Psoas muscle (tissue), 8 donors: ENCODE measurements around the gene MRTFA. TPM values are rescaled to one million over a fixed set of nuclear protein-coding genes. Genes with fewer than 3 reads are reported as not detected.
A peak's percentile ranks its signal among the peaks of the same experiment; 100 is the strongest.

Experiments used
- ATAC-seq, 4 donors: fragments of 200-7000 bp; cut with Tn5 transposase; one replicate each; pipeline ENCODE4 v1.9.1; 2020; ENCODE audit warnings: moderate library complexity in 3 of 4, mild to moderate bottlenecking in 2 of 4
- DNase-seq, 2 donors: peaks; one replicate each; pipeline ENCODE4 v3.0.0-alpha.2; 2020
- H3K27ac ChIP-seq: fragments of 200-600 bp; one replicate; pipeline ENCODE4 v1.8.0; 2022
- H3K27me3 ChIP-seq, 3 donors: fragments of 200-600 bp in 1 of 3; one replicate each; pipeline versions ENCODE4 v1.6.1 to v1.8.0; 2013 to 2022; ENCODE audit warnings: low read length in 2 of 3, mild to moderate bottlenecking in 2 of 3, moderate library complexity in 1 of 3; ENCODE audit not compliant: insufficient read depth in 3 of 3
- H3K36me3 ChIP-seq, 2 donors: fragments of 200-600 bp in 1 of 2; one replicate each; pipeline versions ENCODE4 v1.6.1 to v1.8.0; 2013 to 2022; ENCODE audit warnings: low read depth in 1 of 2, mild to moderate bottlenecking in 1 of 2, moderate library complexity in 1 of 2; ENCODE audit not compliant: insufficient read depth in 1 of 2
- H3K4me1 ChIP-seq: fragments of 200-600 bp; one replicate; pipeline ENCODE4 v1.8.0; 2022
- H3K4me3 ChIP-seq: fragments of 200-600 bp; one replicate; pipeline ENCODE4 v1.8.0; 2022; ENCODE audit warnings: mild to moderate bottlenecking
- H3K9me3 ChIP-seq: fragments of 200-600 bp; one replicate; pipeline ENCODE4 v1.8.0; 2022
- CTCF ChIP-seq: fragments of 200-600 bp; IDR thresholded peaks from one replicate; pipeline ENCODE4 v1.8.0; 2022; ENCODE audit warnings: antibody characterized with exemption
- WGBS, 3 donors: extraction: QIAGEN DNeasy Blood & Tissue Kit; methylation state at CpG; one replicate each; pipeline versions ENCODE4 v1.1.6 to v1.1.7; 2013; 5-methylcytosine and 5-hydroxymethylcytosine counted together
- intact Hi-C, 2 donors: fragments of 100-400 bp; cut with DNase I; formaldehyde crosslinking; loops; one replicate each; pipeline versions ENCODE4 v1.11.0 to v1.14.2; 2022
- polyA plus RNA-seq, 3 donors: library from polyadenylated mRNA; stranded (reverse); fragments of 200-250 nt; gene quantifications; one replicate each; pipeline ENCODE4 v1.2.3, GENCODE V29; 2013
- total RNA-seq, 4 donors: library from RNA; stranded (reverse); fragmentation: NEBNext Ultra II Directional in 2 of 4; extraction: Animal tissue kit (Norgen Biotek cat#: 25700) in 2 of 4; gene quantifications; one replicate each; pipeline versions ENCODE4 v1.2.1 to v1.2.4, GENCODE V29; 2021 to 2023
- donor health status: healthy with polysubstance abuse.
- donor health status: DM: no; HTN: no; CAD: no; lungs with moderate emphysema.
- donor health status: Bipolar disorder and iron deficiency.
- donor health status: healthy.
- donor health status: DM: yes; HTN: yes; CAD: no.
- donor health status: DM: no; HTN: no; CAD: no.
- donor health status: DM: no; HTN: no; CAD: no.
- donor health status: DM: yes; HTN: yes; CAD: no.

The MRTFA gene
- total and polyA plus RNA-seq, 7 donors, result 10.1 to 24.0 (median 15.7) TPM

GRCh38 chr22:40616578-40616977, 19.9 kb downstream of the MRTFA start:
- ATAC-seq (peak; percentile 61 to 74 (median 72)), DNase-seq (no peak)
- no peak overlapping the region for H3K4me3 ChIP-seq
- H3K36me3 ChIP-seq, result no peaks in the 10 kb centered on the region
- H3K27ac ChIP-seq, result peak overlapping the region; percentile 27
- peaks cover 18% of the 10 kb centered on the region for H3K4me1 ChIP-seq
- peaks cover 11% of the 10 kb centered on the region for H3K9me3 ChIP-seq
- intact Hi-C loops, result no loop called here
- H3K27me3 ChIP-seq, result no peaks in the 10 kb centered on the region
- no peak for TF ChIP-seq CTCF
- WGBS, 3 donors, result 49 to 65% (median 55%) methylated on average over 5 of the region's 5 CpGs

- peaks cover 41% of the 10 kb centered on the region for H3K4me1 ChIP-seq
- peak overlapping the region; percentile 5 for H3K27ac ChIP-seq
- no peaks in the 10 kb centered on the region for H3K36me3 ChIP-seq
- no peak overlapping the region for H3K4me3 ChIP-seq
- TF ChIP-seq CTCF, result no peak
- ATAC-seq (no peak), DNase-seq (no peak)
- intact Hi-C loops, result no loop called here
- H3K27me3 ChIP-seq, result no peaks in the 10 kb centered on the region
- H3K9me3 ChIP-seq, result no peaks in the 10 kb centered on the region
These were observed 23.5 kb downstream of the MRTFA start for GRCh38 chr22:40613067-40613466.

- ATAC-seq, result peak in 2 of 4 donors; percentile 36 to 48
- Histone ChIP-seq H3K4me3 (no peak overlapping the region), H3K36me3 (no peaks in the 10 kb centered on the region), H3K4me1 (peaks cover 44% of the 10 kb centered on the region), H3K27me3 (no peaks in the 10 kb centered on the region), H3K9me3 (no peaks in the 10 kb centered on the region), H3K27ac (peak overlapping the region; percentile 5)
- intact Hi-C loops, result no loop called here
- no peak for DNase-seq
- TF ChIP-seq CTCF, result no peak
- 44 to 53% (median 51%) methylated on average over 4 of the region's 4 CpGs for WGBS, 3 donors
These were observed 24.2 kb downstream of the MRTFA start for GRCh38 chr22:40612291-40612751.

GRCh38 chr22:40611606-40612005, 24.9 kb downstream of the MRTFA start:
- no peaks in the 10 kb centered on the region for H3K9me3 ChIP-seq
- intact Hi-C loops, result no loop called here
- H3K27me3 ChIP-seq, result no peaks in the 10 kb centered on the region
- DNase-seq (no peak), ATAC-seq (no peak)
- no peak overlapping the region for H3K4me3 ChIP-seq
- no peaks in the 10 kb centered on the region for H3K36me3 ChIP-seq
- peaks cover 51% of the 10 kb centered on the region for H3K4me1 ChIP-seq
- no peak overlapping the region for H3K27ac ChIP-seq
- TF ChIP-seq CTCF, result no peak

- DNase-seq (no peak), ATAC-seq (no peak)
- no peaks in the 10 kb centered on the region for H3K9me3 ChIP-seq
- H3K27ac ChIP-seq, result no peak overlapping the region
- H3K4me3 ChIP-seq, result no peak overlapping the region
- H3K4me1 ChIP-seq, result peaks cover 64% of the 10 kb centered on the region
- 95 to 100% (median 97%) methylated on average over 1 of the region's 1 CpG for WGBS, 3 donors
- H3K36me3 ChIP-seq, result no peaks in the 10 kb centered on the region
- TF ChIP-seq CTCF, result no peak
- no peaks in the 10 kb centered on the region for H3K27me3 ChIP-seq
- intact Hi-C loops, result no loop called here
These were observed 26.1 kb downstream of the MRTFA start for GRCh38 chr22:40610329-40610850.
